CD4-positive, alpha-beta memory T cell (primary cell): ENCODE data around the gene MYO7A. TPM values are rescaled to one million over a fixed set of nuclear protein-coding genes. Genes with fewer than 3 reads are reported as not detected.

ENCODE experiments used
- CTCF ChIA-PET: fragments of 350-600 bp; sonication (Branson Sonifier 250); formaldehyde crosslinking; loops from one replicate; lab custom pipeline; 2021; ENCODE audit warnings: inconsistent platforms; ENCODE audit not compliant: partially characterized antibody; lab: Charles Lee
- POLR2A ChIA-PET: fragments of 350-600 bp; sonication (Branson Sonifier 250); formaldehyde crosslinking; loops from one replicate; lab custom pipeline; 2021; ENCODE audit not compliant: partially characterized antibody; lab: Charles Lee
- DNase-seq, 5 donors: peaks; one replicate each; pipeline versions ENCODE4 v3.0.0 to v3.0.0-alpha.2; 2020 to 2022; ENCODE audit warnings: mixed read lengths in 1 of 5
- H3K27ac ChIP-seq: one replicate; pipeline ENCODE4 v1.7.0; 2013; ENCODE audit warnings: low read depth, low read length
- H3K27me3 ChIP-seq: 2 replicates; pipeline ENCODE4 v1.7.0; 2013; ENCODE audit warnings: mild to moderate bottlenecking, low read length, moderate library complexity; ENCODE audit not compliant: insufficient read depth
- H3K36me3 ChIP-seq: 2 replicates; pipeline ENCODE4 v1.7.0; 2013; ENCODE audit warnings: mild to moderate bottlenecking, low read length, moderate library complexity; ENCODE audit not compliant: insufficient read depth
- H3K4me1 ChIP-seq: 2 replicates; pipeline ENCODE4 v1.7.0; 2013; ENCODE audit warnings: mild to moderate bottlenecking, low read length, moderate library complexity; ENCODE audit not compliant: insufficient read depth
- H3K4me3 ChIP-seq, 2 donors: one replicate each; pipeline ENCODE4 v1.7.0; 2013; ENCODE audit warnings: low read length in 2 of 2, mild to moderate bottlenecking in 1 of 2
- H3K9me3 ChIP-seq, 2 donors: one replicate each; pipeline ENCODE4 v1.7.0; 2013; ENCODE audit warnings: low read length in 2 of 2, control low read depth in 1 of 2; ENCODE audit not compliant: control insufficient read depth in 1 of 2
- H3K27ac Mint-ChIP-seq, 7 donors: one replicate each; pipeline ENCODE4 v1.8.0; 2020 to 2021; ENCODE audit warnings: mixed read lengths in 7 of 7, mild to moderate bottlenecking in 6 of 7, inconsistent platforms in 3 of 7, moderate library complexity in 3 of 7
- H3K27me3 Mint-ChIP-seq, 2 donors: one replicate each; pipeline ENCODE4 v1.8.0; 2020 to 2021; ENCODE audit warnings: mixed read lengths in 2 of 2
- H3K36me3 Mint-ChIP-seq, 2 donors: one replicate each; pipeline ENCODE4 v1.8.0; 2020 to 2021; ENCODE audit warnings: mixed read lengths in 2 of 2, inconsistent platforms in 1 of 2, mild to moderate bottlenecking in 1 of 2
- H3K4me1 Mint-ChIP-seq, 4 donors: one replicate each; pipeline ENCODE4 v1.8.0; 2020 to 2021; ENCODE audit warnings: mixed read lengths in 4 of 4, mild to moderate bottlenecking in 1 of 4
- H3K4me3 Mint-ChIP-seq, 8 donors: one replicate each; pipeline ENCODE4 v1.8.0; 2020 to 2021; ENCODE audit warnings: mixed read lengths in 8 of 8, mild to moderate bottlenecking in 7 of 8, moderate library complexity in 6 of 8, inconsistent platforms in 3 of 8
- H3K9me3 Mint-ChIP-seq, 8 donors: one replicate each; pipeline ENCODE4 v1.8.0; 2020 to 2021; ENCODE audit warnings: mixed read lengths in 8 of 8, mild to moderate bottlenecking in 5 of 8, inconsistent platforms in 3 of 8, moderate library complexity in 1 of 8
- intact Hi-C: fragments of 100-400 bp; cut with micrococcal nuclease; formaldehyde crosslinking; loops from one replicate; pipeline ENCODE4 v1.15.1; 2023
- polyA plus RNA-seq, 2 donors: library from polyadenylated mRNA; unstranded; fragments of 300-500 nt; fragmentation: Illumina TruSeq; gene quantifications; one replicate each; pipeline ENCODE4 v1.2.3, GENCODE V29; 2021
- total RNA-seq, 2 experiments: library from RNA; stranded (reverse); gene quantifications; one replicate each; pipeline ENCODE4 v1.2.3, GENCODE V29; 2021

The MYO7A gene
- total and polyA plus RNA-seq, 4 experiments from 2014 or later = 0.20 to 0.47 (median 0.24) TPM; not detected in 1

- no peak overlapping the region for H3K4me3 ChIP-seq
- H3K4me1 ChIP-seq = peaks cover 33% of the 10 kb centered on the region
- no peaks in the 10 kb centered on the region for H3K9me3 ChIP-seq
- peak; percentile 21 to 53 (median 34) for DNase-seq
- Mint-ChIP-seq H3K4me1 (peaks cover 20 to 35% (median 31%) of the 10 kb centered on the region in 4 donors), H3K27me3 (no peaks in the 10 kb centered on the region), H3K27ac (peak overlapping the region; percentile 36 to 89 (median 66)), H3K9me3 (no peaks in the 10 kb centered on the region), H3K36me3 (no peaks in the 10 kb centered on the region), H3K4me3 (peak overlapping the region; percentile 62 to 83 (median 75))
- CTCF ChIA-PET = interaction anchor here (1.6 to 4.2 kb wide), 2 partner anchors 21 to 40 kb away, joined by 4 to 16 read pairs; partner anchors contain the start of gene MYO7A
- POLR2A ChIA-PET = no interaction called here
- intact Hi-C loops = no loop called here
- H3K27ac ChIP-seq = no peak overlapping the region
- no peaks in the 10 kb centered on the region for H3K36me3 ChIP-seq
- no peaks in the 10 kb centered on the region for H3K27me3 ChIP-seq
Observed at GRCh38 chr11:77147668-77148321, 19.7 kb downstream of the MYO7A start.

- Histone ChIP-seq H3K4me1 (peaks cover 46% of the 10 kb centered on the region), H3K27me3 (no peaks in the 10 kb centered on the region), H3K4me3 (no peak overlapping the region), H3K36me3 (no peaks in the 10 kb centered on the region), H3K27ac (no peak overlapping the region), H3K9me3 (no peaks in the 10 kb centered on the region)
- peak overlapping the region in 1 of 7 donors; percentile 35 for H3K27ac Mint-ChIP-seq
- peaks cover 23 to 48% (median 37%) of the 10 kb centered on the region in 4 donors for H3K4me1 Mint-ChIP-seq
- H3K27me3 Mint-ChIP-seq = no peaks in the 10 kb centered on the region
- intact Hi-C loops = no loop called here
- POLR2A ChIA-PET = no interaction called here
- DNase-seq = no peak
- H3K4me3 Mint-ChIP-seq = no peak overlapping the region
- H3K9me3 Mint-ChIP-seq = no peaks in the 10 kb centered on the region
- CTCF ChIA-PET = interaction anchor here (1.6 to 4.2 kb wide), 2 partner anchors 22 to 38 kb away, joined by 4 to 16 read pairs; partner anchors contain the start of gene MYO7A
- H3K36me3 Mint-ChIP-seq = no peaks in the 10 kb centered on the region
Observed at GRCh38 chr11:77148963-77149715, 21.1 kb downstream of the MYO7A start.

GRCh38 chr11:77149716-77150392 is 21.8 kb downstream of the MYO7A start:
- intact Hi-C loops = no loop called here
- peaks cover 52% of the 10 kb centered on the region for H3K4me1 ChIP-seq
- Mint-ChIP-seq H3K27me3 (no peaks in the 10 kb centered on the region), H3K27ac (peak overlapping the region in 2 of 7 donors; percentile 19 to 74), H3K4me1 (peaks cover 24 to 55% (median 40%) of the 10 kb centered on the region in 4 donors), H3K36me3 (no peaks in the 10 kb centered on the region), H3K4me3 (no peak overlapping the region), H3K9me3 (no peaks in the 10 kb centered on the region)
- H3K27me3 ChIP-seq = no peaks in the 10 kb centered on the region
- DNase-seq = no peak
- H3K9me3 ChIP-seq = no peaks in the 10 kb centered on the region
- ChIA-PET POLR2A (no interaction called here), CTCF (interaction anchor here (1.6 to 4.2 kb wide), 2 partner anchors 23 to 38 kb away, joined by 4 to 16 read pairs; partner anchors contain the start of gene MYO7A)
- no peaks in the 10 kb centered on the region for H3K36me3 ChIP-seq
- H3K27ac ChIP-seq = no peak overlapping the region
- H3K4me3 ChIP-seq = no peak overlapping the region

- intact Hi-C loops = no loop called here
Observed at GRCh38 chr11:77150836-77151235, 22.8 kb downstream of the MYO7A start.

DNA sequence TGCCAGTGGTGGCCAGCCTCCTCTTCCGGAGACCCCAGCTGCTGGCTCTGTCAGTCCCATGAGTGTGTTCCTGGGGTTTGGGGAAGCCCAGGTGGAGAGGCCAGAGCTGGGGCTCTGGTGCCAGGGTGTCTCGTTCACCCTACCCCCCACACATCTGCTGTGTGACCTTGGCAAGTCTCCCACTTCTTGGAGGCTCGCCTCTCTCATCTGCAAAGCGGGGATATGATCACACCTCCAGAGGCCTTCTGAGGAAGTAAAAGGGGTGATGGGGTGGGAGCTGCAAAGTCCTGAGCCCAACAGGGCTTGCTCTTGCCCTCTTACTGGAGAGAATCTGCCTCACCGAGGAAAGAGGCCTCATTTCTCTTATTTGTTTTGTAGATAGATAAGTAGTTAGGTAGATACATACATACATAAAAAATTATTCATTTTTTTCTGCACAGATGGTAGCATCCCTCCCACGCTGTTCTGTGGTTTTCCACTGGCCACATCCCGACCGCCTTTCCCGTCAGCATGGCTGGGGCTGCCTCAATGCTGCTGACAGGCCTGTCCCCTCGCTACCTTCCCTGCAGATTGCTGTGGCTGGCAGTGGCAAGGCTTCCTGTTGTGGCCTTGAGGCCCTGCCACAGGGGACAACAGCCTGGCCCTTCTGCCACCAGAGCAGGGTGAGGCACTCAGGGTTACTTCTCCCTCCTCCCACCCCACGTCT is 23.9 kb downstream of the MYO7A start:
- no peak overlapping the region for H3K4me3 ChIP-seq
- peak; percentile 58 to 71 (median 70) for DNase-seq
- no peaks in the 10 kb centered on the region for H3K36me3 ChIP-seq
- Mint-ChIP-seq H3K4me1 (peaks cover 24 to 56% (median 43%) of the 10 kb centered on the region in 4 donors), H3K36me3 (no peaks in the 10 kb centered on the region), H3K9me3 (no peaks in the 10 kb centered on the region), H3K27me3 (no peaks in the 10 kb centered on the region), H3K4me3 (peak overlapping the region in 7 of 8 donors; percentile 29 to 82 (median 65)), H3K27ac (peak overlapping the region; percentile 69 to 93 (median 82))
- H3K4me1 ChIP-seq = peaks cover 52% of the 10 kb centered on the region
- ChIA-PET CTCF (no interaction called here), POLR2A (no interaction called here)
- H3K27me3 ChIP-seq = no peaks in the 10 kb centered on the region
- peak overlapping the region; percentile 3 for H3K27ac ChIP-seq
- intact Hi-C loops = no loop called here
- no peaks in the 10 kb centered on the region for H3K9me3 ChIP-seq

More at GRCh38 chr11:77150836-77151235, 22.8 kb downstream of the MYO7A start:
- DNase-seq = no peak
- Histone ChIP-seq H3K4me1 (peaks cover 52% of the 10 kb centered on the region), H3K4me3 (no peak overlapping the region), H3K36me3 (no peaks in the 10 kb centered on the region), H3K9me3 (no peaks in the 10 kb centered on the region), H3K27me3 (no peaks in the 10 kb centered on the region), H3K27ac (no peak overlapping the region)
- H3K4me1 Mint-ChIP-seq = peaks cover 24 to 56% (median 43%) of the 10 kb centered on the region in 4 donors
- POLR2A ChIA-PET = no interaction called here
- CTCF ChIA-PET = interaction anchor here (4.2 kb wide), 1 partner anchor 24 kb away, joined by 16 read pairs; the partner anchor contains the start of gene MYO7A
- H3K27me3 Mint-ChIP-seq = no peaks in the 10 kb centered on the region
- H3K36me3 Mint-ChIP-seq = no peaks in the 10 kb centered on the region
- H3K9me3 Mint-ChIP-seq = no peaks in the 10 kb centered on the region
- H3K4me3 Mint-ChIP-seq = peak overlapping the region in 1 of 8 donors; percentile 26
- H3K27ac Mint-ChIP-seq = peak overlapping the region in 4 of 7 donors; percentile 27 to 93 (median 88)

- intact Hi-C loops = no loop called here
- no peaks in the 10 kb centered on the region for H3K9me3 ChIP-seq
- Mint-ChIP-seq H3K36me3 (no peaks in the 10 kb centered on the region), H3K9me3 (no peaks in the 10 kb centered on the region), H3K4me1 (peaks cover 24 to 56% (median 37%) of the 10 kb centered on the region in 4 donors), H3K27ac (peak overlapping the region; percentile 69 to 93 (median 82)), H3K27me3 (no peaks in the 10 kb centered on the region), H3K4me3 (peak overlapping the region; percentile 2 to 82 (median 64))
- CTCF ChIA-PET = no interaction called here
- no peak for DNase-seq
- no peaks in the 10 kb centered on the region for H3K36me3 ChIP-seq
- POLR2A ChIA-PET = no interaction called here
- no peak overlapping the region for H3K4me3 ChIP-seq
- no peak overlapping the region for H3K27ac ChIP-seq
- no peaks in the 10 kb centered on the region for H3K27me3 ChIP-seq
- H3K4me1 ChIP-seq = peaks cover 52% of the 10 kb centered on the region
Observed at GRCh38 chr11:77152846-77153245, 24.8 kb downstream of the MYO7A start.
